NCI-H2171 (cell line): Measurements from ENCODE around the gene SH2B3.
"Not testable (repeated sequence)": the region's sequence is repeated elsewhere in the genome, so short reads cannot be mapped to it uniquely, and the experiment has no call there.

ENCODE experiments used
- DNase-seq: peaks from one replicate; lab custom pipeline; 2025; lab: John Stamatoyannopoulos, UW

Gene SH2B3

GRCh38 chr12:111405859-111406473 is at the start of gene SH2B3:
TSS of gene SH2B3 (plus strand) at chr12:111405923. CDS start at chr12:111418146, 12,223 bp downstream.
- peak; percentile 62 for DNase-seq

DNA sequence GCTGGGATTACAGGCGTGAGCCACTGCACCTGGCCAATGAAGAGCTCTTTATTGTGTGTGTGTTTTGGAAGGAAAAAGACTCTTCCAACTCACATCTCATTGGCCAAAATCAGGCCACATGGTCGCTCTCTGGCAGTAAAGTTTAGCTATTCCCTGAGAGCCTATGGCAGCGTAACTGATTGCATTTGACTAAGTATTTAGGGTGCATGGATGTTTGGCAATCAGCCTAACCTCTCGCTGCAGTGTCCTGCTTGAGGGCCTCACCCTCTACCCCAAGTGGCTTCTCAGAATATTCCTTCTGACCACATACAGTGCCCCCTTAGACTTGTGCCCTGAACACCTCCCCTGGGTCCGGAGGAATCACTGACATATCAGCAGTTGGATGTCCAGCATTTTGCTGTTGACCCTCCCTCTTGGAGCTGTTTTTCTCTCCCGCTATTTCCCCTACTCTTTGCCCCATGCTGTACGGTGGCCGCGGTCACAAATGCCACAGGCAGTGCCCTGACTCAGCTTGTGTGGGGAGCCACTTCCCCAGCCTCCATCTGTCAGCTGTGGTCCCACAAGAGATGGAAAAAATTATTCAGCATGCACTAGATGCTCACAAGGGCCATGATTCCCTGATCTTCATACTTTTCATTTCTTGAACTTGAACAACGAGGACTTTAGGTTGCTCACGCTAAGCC is 46.4 kb upstream of the SH2B3 start:
- no peak for DNase-seq

GRCh38 chr12:111359914-111360276 is 45.8 kb upstream of the SH2B3 start:
- no peak for DNase-seq

- DNase-seq = no peak
Measured at GRCh38 chr12:111360325-111360930, 45.3 kb upstream of the SH2B3 start.

DNA sequence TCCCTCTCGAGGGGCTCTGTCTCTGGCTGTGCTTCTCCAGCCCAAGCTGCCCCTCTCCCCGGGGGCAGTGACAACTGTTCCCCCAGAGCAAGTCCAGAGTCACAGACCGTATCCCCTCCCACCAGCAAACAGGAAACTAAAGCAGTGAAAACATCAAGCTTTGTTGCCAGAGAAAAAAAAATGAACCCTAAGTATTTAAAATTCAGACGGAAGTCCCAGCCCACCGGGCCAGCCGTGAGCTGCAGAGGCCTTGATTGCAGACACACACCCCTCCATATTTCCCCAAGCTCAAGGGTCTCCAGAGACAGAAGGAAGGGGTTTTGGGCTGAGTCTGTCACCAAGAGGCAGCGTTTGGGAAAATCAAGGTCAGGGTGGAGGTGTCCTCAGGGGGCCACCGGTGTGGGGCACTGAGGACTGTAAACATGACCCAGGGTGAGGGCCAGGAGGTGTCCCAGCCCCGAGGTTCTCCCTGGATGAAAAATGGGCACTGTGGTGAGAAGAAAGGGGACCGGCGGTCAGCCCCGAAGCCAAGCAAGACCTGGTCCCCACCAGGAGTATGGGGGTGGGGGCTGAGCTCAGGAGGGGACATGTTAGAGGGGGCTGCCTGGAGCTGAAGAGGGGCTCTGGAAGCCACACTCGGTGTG is 44.5 kb upstream of the SH2B3 start:
- no peak for DNase-seq

- DNase-seq = no peak
Measured at GRCh38 chr12:111361717-111362576, 43.8 kb upstream of the SH2B3 start.

GRCh38 chr12:111362687-111363475 is 42.8 kb upstream of the SH2B3 start:
- DNase-seq = no peak

- DNase-seq = no peak
Measured at GRCh38 chr12:111363578-111363977, 42.1 kb upstream of the SH2B3 start.

DNA sequence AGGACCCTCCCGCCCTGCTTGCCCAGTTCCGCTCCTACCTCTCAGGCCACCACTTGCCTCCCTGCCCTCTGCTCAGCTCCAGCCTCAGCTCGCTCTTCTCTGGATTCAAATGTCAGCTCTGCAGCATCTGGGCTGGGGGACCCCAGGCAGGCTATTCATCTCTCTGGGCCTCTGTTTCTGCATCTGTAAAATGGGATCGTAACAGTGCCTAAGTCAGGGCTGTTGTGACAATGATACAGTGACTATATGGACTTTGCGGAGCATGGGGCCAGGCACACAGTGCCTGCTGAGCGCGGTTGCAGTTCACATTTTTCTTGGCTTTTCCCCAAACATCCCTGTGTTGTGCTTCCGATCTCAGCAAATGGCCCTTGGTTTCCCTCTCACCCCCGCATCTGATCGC is 39.6 kb upstream of the SH2B3 start:
- no peak for DNase-seq

DNA sequence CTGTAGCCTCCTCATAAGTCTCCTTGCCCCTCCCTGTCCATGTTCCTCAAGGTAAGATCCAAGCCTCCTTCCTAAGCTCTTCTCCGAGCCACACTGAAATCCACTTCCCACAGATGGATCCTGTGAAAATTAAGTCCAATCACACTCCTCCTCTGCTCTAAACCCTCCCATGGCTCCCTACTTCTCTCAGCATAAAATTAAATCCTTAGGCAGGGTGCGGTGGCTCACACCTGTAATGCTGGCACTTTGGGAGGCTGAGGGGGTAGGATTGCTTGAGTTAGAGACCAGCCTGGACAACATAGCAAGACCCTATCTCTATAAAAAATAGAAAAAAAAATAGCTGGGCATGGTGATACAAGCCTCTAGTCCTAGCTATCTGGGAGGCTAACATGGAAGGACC is 39.1 kb upstream of the SH2B3 start:
- no peak for DNase-seq

DNA sequence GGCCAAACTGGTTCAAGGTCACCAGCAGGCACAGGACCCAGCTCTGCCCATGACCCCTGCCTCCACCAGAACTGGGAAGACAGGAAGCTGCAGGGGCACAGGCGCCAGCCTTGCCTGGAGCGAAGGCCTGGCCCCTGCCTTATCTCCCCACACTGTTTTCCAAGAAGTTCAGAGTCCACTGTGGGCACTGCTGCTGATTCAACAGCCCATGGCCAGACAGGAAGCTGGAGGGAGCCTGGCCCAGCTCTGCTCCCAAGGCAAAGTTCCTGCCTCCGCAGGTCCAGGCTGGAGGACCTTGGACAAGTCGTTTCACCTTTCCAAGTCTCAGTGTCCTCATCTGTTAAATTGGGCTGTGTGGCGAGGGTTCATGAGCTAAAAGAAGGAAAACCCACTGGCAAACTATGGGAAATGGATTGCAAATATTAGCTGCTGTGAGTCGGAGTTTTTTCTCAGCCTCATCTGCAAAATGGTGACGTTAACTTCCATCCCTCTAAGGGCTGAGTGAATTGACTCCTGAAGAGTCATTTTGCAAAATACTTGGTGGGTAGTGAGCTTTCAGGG is 38.0 kb upstream of the SH2B3 start:
- DNase-seq = no peak

DNA sequence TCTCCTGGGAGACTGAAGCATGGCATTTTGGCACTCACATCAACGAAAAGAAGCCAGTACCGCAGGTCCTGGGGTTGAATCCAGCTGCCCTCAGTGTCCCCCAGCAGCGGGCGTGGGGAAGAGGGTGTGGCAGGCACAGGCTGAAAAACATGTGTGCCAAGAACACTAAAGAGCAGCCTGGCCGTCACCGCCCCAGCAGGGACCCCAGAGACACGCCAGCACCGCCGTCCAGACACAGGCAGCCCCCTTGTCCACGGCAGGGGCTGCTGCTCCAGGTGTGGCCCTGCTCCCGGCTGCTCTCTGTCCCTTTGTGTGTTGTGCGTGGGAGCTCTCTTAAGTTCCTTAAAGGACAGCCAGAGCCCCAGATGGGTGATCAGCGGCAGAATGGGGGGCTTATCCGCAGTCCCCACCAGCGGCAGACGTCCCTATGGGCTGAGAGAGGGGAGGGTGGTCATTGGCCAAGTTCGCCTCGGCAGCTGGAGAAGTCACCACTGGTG is 37.4 kb upstream of the SH2B3 start:
- DNase-seq = no peak

DNA sequence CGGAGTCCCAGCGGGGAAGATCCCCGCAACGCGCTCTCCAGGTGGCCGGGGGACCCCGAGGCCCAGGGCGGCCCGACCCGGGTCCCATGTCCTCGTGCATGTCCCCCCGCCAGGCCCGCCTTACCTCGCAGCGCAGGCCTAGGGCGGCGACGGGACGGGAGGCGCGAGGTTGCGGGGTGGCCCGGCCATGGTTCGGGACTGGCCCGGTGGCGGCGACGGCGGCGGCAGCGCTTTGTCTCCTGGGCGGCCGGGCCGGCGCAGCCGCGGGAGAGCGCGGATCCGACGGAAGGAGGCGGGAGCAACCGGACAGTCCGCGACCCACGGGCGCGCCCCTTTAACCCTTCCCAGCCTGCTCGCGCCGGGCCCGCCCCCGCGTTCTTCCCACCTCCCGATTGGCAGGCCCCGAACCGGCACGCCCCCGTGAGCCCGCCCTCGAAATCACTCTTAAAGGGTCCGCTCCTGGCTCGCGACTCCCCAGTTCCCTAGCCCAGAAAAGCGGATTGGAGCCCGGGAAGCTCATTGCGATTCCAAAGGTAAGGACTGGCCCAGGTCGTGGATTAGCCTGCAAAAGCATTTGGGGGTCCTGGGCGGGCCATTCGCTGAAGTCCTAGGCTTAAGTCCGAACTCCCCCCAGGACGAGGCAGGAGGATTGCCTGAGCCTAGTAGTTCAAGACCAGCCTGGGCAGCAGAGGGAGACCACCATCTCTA is 36.8 kb upstream of the SH2B3 start, which contains the start of gene PHETA1:
Gene PHETA1 (minus strand): TSS at position 308 of the 708 bp plus-strand sequence. CDS start 5,668 bp downstream, outside the sequence.
- DNase-seq = peak; percentile 64

- no peak for DNase-seq
Measured at GRCh38 chr12:111369496-111370220, 36.1 kb upstream of the SH2B3 start.

DNA sequence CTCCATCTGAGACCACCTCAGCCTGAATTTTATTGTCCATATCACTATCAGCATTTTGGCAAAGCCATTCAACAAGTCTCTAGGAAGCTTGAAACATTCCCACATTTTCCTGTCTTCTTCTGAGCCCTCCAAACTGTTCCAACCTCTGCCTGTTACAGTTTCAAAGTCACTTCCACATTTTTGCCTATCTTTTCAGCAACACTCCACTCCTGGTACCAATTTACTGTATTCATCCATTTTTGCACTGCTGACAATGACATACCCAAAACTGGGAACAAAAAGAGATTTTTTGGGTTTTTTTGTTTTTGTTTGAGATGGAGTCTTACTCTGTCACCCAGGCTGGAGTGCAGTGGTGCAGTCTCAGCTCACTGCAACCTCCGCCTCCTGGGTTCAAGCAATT is 32.5 kb upstream of the SH2B3 start:
- DNase-seq = not testable (repeated sequence)

GRCh38 chr12:111377440-111377839 is 28.3 kb upstream of the SH2B3 start:
- DNase-seq = no peak

- no peak for DNase-seq
Measured at GRCh38 chr12:111379942-111380554, 25.7 kb upstream of the SH2B3 start.

- DNase-seq = no peak
Measured at GRCh38 chr12:111384596-111384995, 21.1 kb upstream of the SH2B3 start.

- no peak for DNase-seq
Measured at GRCh38 chr12:111386885-111387284, 18.8 kb upstream of the SH2B3 start.
